Nasal cavity respiratory epithelium epithelial cell of viscerocranial mucosa (primary cell): ENCODE data around the gene CAPNS1. TPM values are rescaled to one million over a fixed set of nuclear protein-coding genes. Genes with fewer than 3 reads are reported as not detected.

Source experiments
- total RNA-seq: library from RNA; depleted of rRNA; stranded (reverse); fragments of >200 nt; gene quantifications from 2 replicates; pipeline ENCODE4 v1.2.3, GENCODE V29; 2014

CAPNS1 gene
- 258 and 283 TPM in 2 replicates for total RNA-seq

DNA sequence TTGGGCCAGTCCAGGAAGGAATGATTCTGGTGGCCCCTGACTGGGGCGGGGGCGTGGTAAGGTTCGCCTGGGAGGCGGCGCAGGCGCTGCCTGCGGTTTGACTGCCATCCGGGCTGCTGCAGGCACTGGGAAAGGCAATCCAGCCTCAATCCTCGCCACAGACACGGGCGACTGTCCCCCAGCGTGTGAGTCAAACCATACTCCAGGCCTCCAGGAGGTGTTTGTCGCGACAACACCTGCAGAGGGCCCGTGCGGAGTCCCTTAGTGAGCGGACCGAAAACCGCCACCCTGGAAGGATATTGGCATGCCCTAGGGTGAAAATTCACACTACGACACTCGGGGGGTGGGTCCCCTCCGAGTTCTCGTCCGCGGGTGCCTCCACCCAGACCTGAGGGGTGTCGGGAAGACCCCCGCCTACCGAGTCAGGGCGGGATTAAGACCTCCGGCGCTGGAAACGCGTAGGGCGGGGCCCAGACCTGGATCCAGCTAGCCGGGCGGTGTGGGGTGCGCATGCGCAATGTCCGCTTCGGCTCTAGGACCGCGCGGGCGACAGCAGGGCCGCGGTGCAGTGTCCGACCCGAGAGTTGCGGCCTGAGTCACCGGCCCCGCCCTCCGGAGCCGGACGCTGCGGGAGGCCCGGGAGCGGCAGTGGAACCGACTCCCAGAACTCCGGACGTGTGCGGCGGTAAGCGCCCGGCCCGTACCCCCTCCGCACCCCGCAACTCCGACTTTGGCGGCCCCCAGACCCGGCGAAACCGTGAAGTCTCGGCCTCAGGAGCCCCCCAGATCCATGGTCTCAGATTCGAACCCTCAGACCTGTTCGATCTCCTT is at the start of gene CAPNS1:
CAPNS1 (plus strand) TSS at position 594 of the 831 bp plus-strand sequence. CDS start 946 bp downstream, outside the sequence.

DNA sequence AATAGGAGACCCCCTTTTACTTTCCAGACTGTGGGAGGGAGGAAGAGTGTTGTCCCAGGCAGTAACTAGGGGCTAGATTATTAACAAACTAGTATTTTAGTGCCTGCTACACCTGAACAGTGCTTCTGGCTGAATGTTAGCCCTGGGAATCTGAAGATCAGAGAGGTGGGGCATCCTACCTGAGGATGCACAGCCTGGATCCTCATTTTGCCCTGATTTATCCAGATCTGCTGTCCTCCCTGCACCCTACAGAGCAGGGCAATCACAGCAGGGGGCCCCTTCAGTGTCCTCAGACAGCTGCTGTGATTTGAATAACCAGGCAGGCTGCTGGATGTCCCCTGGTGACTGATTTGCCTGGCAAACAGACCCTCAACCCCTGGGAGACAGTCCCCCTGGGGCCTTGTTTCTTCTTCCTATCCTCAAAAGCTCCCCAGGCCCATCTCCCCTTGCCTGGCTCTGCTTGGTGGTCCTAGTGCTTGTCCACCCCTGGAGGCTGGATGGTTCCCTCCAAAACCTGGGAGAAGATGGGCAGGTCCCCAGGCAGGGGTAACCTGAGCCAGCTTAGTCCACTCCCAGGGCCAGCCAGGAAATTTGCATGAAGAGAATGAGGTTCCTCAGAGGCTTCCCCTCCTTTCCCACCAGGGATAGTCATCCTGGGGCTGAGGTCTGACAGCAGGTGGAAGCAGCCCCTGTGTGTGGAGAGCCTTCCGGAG is 29.2 kb upstream of the CAPNS1 start, which contains the start of gene OVOL3:
OVOL3 (plus strand) TSS at position 657 of the 713 bp plus-strand sequence. CDS start 60 bp downstream, outside the sequence.

DNA sequence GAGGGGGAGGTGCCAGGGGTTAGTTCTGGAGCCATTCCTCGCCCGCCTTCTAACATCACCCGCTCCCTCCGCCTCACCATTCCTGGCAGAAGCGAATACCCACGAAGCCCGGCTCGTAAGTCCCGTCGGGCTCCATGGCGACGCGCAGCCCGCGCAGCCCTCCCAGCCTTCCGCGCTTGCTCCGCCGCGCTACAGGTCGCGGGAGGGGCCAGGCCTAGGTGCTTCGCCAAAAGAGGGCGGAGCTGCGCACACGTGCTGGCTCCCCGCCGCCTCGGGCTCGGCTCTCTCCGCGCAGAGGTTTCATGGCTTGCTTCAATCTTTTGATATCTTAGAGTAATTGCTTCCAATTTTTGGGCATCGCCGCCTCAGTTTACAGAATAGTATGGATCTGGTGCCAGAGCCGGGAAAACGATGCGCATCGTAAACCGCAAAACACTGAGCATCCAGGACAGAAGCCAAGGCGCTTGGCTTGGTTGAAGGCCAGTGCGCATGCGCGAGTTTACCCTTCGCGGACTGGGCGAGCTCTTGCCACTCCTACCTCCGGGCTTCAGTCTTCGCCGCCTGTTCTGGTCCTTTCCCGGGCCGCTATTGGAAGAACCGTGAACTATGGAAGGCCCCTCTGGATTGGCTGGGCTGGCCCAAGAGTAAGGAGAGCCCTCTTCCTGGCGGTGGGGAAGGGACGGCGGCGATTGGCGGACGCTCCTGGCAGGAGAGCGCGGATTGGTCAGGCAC is 25.0 kb upstream of the CAPNS1 start, which contains the start of gene POLR2I:
POLR2I (minus strand) TSS at position 155 of the 732 bp plus-strand sequence; CDS start at position 136, 19 bp downstream.

DNA sequence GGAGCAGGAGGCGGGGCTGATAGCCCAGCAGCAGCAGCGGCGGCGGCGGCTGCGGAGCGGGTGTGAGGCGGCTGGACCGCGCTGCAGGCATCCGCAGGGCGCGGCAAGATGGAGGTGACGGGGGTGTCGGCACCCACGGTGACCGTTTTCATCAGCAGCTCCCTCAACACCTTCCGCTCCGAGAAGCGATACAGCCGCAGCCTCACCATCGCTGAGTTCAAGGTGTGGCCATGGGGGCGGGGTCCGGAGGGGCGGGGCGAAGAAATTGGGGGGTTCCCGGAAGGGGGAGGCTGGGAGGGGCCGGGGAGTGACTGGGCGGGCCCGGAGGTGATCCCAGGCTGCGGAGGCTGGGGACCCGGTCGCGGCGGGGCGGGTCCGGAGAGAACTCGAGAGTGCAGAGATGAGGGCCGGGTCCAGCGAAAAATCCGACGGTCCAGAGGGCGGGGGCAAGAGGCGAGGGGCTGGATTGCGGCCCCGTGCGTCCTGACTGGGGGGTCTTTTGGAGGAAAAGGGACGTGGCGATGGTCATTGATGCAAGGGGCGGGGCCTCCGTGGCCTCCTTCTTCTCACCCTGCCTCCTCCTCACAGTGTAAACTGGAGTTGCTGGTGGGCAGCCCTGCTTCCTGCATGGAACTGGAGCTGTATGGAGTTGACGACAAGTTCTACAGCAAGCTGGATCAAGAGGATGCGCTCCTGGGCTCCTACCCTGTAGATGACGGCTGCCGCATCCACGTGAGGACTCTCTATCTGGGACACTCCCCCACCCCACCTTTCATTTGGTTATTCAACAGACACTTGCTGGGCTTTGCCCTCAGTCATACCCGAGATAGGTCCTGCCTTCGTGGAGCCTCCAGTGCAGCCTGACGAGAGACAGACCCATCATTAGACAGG is 24.2 kb upstream of the CAPNS1 start, which contains the start of gene TBCB:
TBCB (plus strand) TSS at position 16 of the 891 bp plus-strand sequence; CDS start at position 109, 93 bp downstream.

DNA sequence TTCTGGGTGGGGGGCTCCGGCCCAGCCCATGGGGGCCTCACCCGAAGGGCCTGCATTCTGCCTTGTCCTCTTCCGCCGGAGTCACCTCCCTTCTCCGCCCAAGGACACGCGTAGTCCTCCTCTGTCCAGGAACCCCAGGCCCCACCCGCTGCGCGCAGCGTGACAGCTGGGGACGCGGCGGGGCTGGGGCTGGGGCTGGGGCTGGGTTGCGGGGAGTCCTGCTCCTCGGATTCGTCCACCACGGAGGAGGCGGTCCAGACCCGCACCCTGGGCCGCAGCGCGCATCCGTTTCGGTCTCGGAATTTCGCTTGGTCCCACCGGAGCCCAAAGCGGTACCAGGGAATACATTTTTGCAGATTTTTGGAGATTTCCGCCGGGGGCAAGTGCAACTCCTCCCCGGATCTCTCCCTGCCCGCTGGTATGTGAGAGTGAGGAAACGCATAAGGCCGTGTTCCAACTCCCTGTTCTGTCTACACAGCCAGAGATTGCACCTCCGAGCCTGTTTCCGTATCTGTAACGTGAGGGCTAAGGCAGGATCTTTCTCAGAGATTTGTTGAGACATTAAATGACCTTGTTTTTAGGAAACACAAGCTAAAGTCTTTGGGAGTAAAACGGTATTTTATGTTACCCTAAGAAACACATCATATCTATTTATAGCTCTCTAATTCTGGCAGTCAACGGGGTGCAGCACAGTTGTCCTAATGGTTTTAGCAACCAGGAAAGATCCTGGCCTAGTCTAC is 12.7 kb downstream of the CAPNS1 start, which contains the start of gene COX7A1:
COX7A1 (minus strand) TSS at position 96 of the 740 bp plus-strand sequence; CDS start at position 56, 40 bp downstream.

Other genes with a start within 250 kb of the CAPNS1 start
- 3.4 and 3.6 TPM in 2 replicates for gene NFKBID, start 239.5 kb upstream of the CAPNS1 start, total RNA-seq
- 0.14 TPM in 1 of 2 replicates, not detected in the other for gene HCST, start 237.5 kb upstream of the CAPNS1 start, total RNA-seq
- gene TYROBP, start 231.8 kb upstream of the CAPNS1 start, total RNA-seq: not detected in 2 replicates
- gene LRFN3, start 203.7 kb upstream of the CAPNS1 start, total RNA-seq: 2.4 and 6.5 TPM in 2 replicates
- gene SDHAF1, start 144.9 kb upstream of the CAPNS1 start, total RNA-seq: 7.5 and 16.1 TPM in 2 replicates
- 1.4 and 5.2 TPM in 2 replicates for gene SYNE4, start 131.3 kb upstream of the CAPNS1 start, total RNA-seq
- gene ALKBH6, start 125.9 kb upstream of the CAPNS1 start, total RNA-seq: 12.0 and 15.4 TPM in 2 replicates
- 0.36 TPM in 1 of 2 replicates, not detected in the other for gene CLIP3, start 107.2 kb upstream of the CAPNS1 start, total RNA-seq
- gene THAP8, start 85.8 kb upstream of the CAPNS1 start, total RNA-seq: 2.4 and 2.8 TPM in 2 replicates
- gene WDR62, start 85.2 kb upstream of the CAPNS1 start, total RNA-seq: 0.28 and 0.68 TPM in 2 replicates
- gene OVOL3, start 28.9 kb upstream of the CAPNS1 start, total RNA-seq: not detected in 2 replicates
- 63.3 and 89.9 TPM in 2 replicates for gene POLR2I, start 25.2 kb upstream of the CAPNS1 start, total RNA-seq
- 102 and 103 TPM in 2 replicates for gene TBCB, start 24.6 kb upstream of the CAPNS1 start, total RNA-seq
- gene COX7A1, start 12.4 kb downstream of the CAPNS1 start, total RNA-seq: not detected in 2 replicates
- 7.2 and 8.7 TPM in 2 replicates for gene ZNF565, start 74.6 kb downstream of the CAPNS1 start, total RNA-seq
- 184 and 199 TPM in 2 replicates for gene ZNF146, start 75.0 kb downstream of the CAPNS1 start, total RNA-seq
- 1.7 and 2.8 TPM in 2 replicates for gene ZFP14, start 239.1 kb downstream of the CAPNS1 start, total RNA-seq